GM20000 (cell line): ENCODE results near the gene GCHFR.
A peak's percentile ranks its signal among the peaks of the same experiment; 100 is the strongest.

ENCODE experiments used
- DNase-seq: peaks from one replicate; pipeline ENCODE4 v3.0.0; 2012; ENCODE audit warnings: low spot score
- TF ChIP-seq, protein P1 (sequence below): IDR thresholded peaks from 2 replicates; pipeline ENCODE4 v1.5.1; 2012; ENCODE audit warnings: mild to moderate bottlenecking, control low read depth; ENCODE audit errors: extremely low read depth, missing control alignments

The GCHFR gene

DNA sequence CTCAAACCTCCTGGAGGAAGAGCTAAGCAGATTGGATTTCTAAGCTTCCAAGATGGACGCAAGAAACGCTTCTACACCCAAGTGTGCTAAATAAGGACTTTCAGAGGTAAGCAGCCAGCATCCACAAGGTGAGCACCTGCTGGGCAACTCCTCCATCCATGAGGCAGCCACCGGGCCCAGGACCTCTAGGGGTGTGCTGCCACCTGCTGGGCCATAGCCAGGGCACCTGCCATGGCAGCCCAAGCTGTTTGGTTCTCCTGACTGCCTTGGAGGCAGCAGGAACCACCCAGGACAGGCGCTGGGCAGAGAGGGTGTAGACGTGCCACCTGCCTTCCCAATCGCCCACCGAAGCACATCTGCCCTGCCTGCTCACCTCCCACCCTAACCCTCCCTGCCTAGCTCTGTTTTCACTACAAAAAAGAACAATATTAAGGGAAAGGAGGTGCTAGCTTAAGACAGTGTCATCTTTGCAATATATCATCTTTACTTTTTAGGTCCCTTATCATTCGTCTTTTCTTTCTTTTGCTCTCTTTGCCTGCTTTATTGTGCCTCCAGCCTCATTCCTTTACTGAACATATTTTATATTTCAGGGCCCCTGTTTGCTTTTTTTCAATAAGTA lies 18.9 kb downstream of the GCHFR start:
- TF ChIP-seq, protein P1, sequence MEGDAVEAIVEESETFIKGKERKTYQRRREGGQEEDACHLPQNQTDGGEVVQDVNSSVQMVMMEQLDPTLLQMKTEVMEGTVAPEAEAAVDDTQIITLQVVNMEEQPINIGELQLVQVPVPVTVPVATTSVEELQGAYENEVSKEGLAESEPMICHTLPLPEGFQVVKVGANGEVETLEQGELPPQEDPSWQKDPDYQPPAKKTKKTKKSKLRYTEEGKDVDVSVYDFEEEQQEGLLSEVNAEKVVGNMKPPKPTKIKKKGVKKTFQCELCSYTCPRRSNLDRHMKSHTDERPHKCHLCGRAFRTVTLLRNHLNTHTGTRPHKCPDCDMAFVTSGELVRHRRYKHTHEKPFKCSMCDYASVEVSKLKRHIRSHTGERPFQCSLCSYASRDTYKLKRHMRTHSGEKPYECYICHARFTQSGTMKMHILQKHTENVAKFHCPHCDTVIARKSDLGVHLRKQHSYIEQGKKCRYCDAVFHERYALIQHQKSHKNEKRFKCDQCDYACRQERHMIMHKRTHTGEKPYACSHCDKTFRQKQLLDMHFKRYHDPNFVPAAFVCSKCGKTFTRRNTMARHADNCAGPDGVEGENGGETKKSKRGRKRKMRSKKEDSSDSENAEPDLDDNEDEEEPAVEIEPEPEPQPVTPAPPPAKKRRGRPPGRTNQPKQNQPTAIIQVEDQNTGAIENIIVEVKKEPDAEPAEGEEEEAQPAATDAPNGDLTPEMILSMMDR, result peak; percentile 98
- DNase-seq, result peak; percentile 74

DNA sequence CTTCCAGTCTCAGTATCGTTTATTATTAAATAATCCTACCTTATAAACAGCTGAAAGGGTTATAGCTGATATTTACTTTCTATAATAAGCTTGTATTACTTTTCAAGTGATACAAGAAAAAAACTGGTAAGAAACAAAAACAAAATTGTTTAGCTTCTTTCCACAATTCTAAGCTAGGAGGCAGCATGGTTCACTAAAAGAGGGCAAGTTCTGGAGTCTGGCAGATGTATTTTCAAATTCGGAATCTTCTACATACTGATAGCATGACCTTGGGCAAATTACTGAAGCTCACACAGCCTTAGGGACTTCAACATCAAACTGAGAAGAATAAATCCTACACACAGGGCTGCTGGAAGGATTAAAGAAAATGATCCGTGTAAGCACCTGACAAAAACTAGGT lies 21.3 kb downstream of the GCHFR start:
- TF ChIP-seq, protein P1, result no peak
- DNase-seq, result no peak

DNA sequence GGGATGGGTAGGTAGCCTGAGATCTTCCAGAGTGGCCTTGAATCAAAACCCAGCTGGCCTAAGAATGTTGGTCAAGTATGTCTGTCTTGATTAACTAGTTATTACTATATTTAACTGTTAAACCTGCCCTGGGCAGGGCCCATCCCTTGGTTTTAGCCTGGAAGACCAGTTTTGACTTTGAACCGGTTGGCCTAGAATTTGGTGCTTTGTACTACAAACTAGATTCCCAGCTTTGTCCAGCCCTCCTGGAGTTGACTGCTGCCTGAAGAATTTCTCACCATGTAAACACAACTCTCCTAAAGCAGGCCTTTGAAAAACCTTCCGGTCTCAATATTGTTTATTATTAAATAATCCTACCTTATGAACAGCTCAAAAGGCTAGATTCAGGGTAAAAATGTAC lies 21.9 kb downstream of the GCHFR start:
- TF ChIP-seq, protein P1, result no peak
- no peak for DNase-seq

DNA sequence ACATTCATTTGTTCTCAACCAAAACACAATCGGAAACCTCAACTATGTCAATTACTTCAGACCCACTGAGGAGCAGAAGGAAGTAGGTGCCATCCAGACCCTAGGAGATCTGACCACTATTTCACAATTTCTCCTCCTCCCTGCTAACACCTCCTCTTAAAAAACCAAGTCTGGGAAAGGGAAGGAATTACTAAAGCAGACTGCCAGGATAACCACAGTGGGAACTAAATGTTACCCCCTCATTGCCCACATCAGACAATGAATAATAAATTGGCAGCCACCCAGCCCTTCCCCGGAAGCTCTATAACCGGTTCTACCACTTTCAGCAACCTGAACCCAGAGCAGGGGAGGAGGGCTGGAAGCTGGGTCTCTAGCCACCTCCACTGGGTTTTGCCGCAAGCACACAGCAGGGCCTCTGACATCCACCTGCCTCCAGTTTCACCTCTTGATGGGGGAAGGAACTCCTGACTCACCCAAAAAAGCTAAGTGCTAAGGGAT lies 23.5 kb downstream of the GCHFR start:
- DNase-seq, result no peak

DNA sequence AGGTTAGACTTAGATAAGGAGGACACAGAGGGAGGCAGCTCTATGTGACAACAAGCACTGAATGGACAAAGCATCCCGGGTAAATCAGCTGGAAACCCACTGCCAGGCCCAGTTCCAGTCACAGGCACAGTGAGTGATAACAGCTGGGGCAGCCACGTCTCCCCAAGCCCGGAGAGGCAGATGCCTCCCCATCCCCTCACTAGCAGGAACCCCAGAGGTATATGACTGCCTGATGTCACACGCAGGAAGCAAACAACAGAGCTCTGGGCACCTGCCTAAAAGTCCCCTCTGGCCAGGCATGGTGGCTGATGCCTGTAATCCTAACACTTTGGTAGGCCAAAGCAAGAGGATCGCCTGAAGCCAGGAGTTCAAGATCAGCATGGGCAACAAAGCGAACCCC lies 24.1 kb downstream of the GCHFR start:
- TF ChIP-seq, protein P1, result no peak
- DNase-seq, result no peak

More for the DNA sequence above, 23.5 kb downstream of the GCHFR start:
- TF ChIP-seq, protein P1, result no peak

DNA sequence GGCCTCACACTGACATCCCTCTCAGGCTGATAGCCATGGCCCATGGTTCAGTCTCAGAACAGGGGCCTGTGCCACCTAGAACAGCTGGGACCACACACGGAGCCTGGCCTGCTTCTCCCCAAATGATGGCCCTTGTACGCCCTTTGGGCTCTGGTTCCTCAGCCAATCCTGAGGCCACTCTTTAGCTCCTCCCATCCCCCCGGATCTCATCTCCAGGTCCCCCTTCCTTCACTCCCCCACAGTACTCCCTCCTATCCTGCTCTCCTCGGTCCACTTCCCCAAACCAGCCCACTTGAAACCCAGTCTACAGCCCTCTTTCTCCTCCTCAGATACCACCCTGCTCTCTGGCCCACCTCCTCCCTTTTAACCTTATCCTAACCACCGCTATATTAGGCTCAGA lies 25.3 kb downstream of the GCHFR start:
- TF ChIP-seq, protein P1, result no peak

DNA sequence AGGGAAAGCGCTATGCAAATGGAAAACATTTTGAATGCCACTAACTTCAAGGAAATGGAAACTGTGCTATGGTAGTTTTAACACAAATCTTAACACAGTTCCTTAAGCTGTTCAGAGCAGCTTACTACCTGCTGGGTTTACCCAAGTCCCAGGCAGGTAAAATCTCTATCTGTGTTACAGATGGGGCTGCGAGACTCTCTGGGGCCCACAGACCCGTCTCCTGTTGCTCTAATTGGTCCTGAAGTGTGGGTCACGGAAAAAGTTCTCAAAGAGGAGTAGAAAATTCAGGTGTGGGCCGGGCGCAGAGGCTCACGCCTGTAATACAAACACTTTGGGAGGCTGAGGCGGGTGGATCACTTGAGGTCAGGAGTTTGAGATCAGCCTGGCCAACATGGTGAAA lies 26.1 kb downstream of the GCHFR start:
- TF ChIP-seq, protein P1, result no peak
- DNase-seq, result no peak

More for the DNA sequence above, 25.3 kb downstream of the GCHFR start:
- no peak for DNase-seq
